GM21515 (cell line): ENCODE data around the gene ERCC5.
A peak's percentile ranks its signal among the peaks of the same experiment; 100 is the strongest.

ENCODE experiments used
- ATAC-seq: cut with Tn5 transposase; IDR thresholded peaks from one replicate; pipeline ENCODE4 v1.9.1; 2021; ENCODE audit not compliant: unreplicated experiment

Gene ERCC5

DNA sequence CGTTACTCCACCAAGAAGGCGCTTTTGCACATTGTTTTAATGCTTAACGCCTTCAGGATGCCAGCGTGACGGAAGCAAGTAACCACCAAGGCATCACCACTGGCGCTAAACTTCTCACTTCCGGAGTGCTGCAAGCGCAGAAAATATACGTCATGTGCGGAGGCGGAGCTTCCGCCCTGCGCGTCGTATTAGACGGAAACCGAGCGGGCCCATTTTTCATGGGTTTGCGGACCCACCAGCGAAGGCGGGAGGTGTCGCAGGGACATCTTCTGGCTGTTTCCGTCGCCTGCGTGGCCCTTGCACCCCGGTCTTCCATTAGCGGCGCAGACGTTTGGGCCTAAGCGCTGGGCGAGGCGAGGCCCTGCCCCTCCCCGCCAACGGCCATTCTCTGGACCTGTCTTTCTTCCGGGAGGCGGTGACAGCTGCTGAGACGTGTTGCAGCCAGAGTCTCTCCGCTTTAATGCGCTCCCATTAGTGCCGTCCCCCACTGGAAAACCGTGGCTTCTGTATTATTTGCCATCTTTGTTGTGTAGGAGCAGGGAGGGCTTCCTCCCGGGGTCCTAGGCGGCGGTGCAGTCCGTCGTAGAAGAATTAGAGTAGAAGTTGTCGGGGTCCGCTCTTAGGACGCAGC lies at the start of gene ERCC5:
ERCC5 (plus strand) TSS at position 403 of the 631 bp plus-strand sequence. CDS start 235 bp downstream, outside the sequence.
- ATAC-seq = peak; percentile 84

- peak; percentile 85 for ATAC-seq
Observed at GRCh38 chr13:102798581-102799425, 47.0 kb upstream of the ERCC5 start, which contains the start of the genes BIVM and POGLUT2. Gene BIVM, plus strand, starts transcription at chr13:102799119. Its CDS starts 8,149 bp downstream, at chr13:102807268. Gene POGLUT2, minus strand, starts transcription at chr13:102798976. Its CDS starts 306 bp downstream, at chr13:102798670.

GRCh38 chr13:102799426-102800144 lies 46.2 kb upstream of the ERCC5 start:
- ATAC-seq = peak; percentile 9

GRCh38 chr13:102800145-102801041 lies 45.4 kb upstream of the ERCC5 start:
- peak; percentile 79 for ATAC-seq

DNA sequence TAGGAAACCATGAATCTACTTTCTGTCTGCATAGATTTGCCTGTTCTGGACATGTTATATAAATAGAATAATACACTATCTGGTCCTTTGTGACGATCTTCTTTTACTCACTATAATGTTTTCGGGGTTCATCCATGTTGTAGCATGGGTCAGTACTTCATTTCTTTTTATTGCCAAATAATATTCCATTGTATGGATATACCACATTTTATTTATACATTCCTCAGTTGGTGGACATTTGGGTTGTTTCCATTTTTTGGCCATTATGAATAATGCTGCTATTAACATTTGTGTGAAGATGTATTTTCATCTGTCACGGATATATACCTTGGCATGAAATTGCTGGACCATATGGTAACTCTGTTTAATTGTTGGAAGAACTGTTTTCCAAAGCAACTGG lies 40.2 kb upstream of the ERCC5 start:
- no peak for ATAC-seq

- no peak for ATAC-seq
Observed at GRCh38 chr13:102807699-102808098, 38.1 kb upstream of the ERCC5 start.

DNA sequence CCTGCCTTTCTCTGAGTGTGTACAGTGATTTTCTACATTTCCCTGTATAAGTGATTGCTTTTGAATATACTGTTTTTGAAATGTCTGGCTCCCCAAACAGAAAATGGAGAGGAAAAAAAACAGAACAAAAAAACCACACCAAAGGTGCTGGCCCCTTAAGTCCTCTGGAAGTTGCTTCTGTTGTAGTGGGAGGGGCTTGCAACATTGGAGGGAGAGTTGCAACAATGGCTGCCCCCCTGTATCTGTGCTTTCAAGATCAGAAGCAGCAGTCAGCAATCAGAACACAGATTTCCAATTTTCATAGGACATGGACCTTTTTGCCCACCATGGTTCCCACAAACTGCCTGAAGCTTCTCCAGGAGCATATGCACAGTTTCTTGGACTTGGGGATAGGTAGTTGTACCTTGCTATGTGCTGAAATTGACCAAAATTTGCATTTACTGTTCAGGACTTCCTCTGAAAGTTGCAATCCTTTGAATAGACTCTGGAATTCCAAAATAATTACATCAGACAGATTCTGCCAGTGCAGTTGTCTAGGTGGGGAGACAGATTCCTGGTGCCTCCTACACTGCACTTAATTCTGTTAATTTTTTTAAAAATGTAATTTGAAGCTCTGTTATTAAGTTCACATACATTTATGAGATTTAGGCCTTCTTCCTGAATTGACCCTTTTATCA lies 33.1 kb upstream of the ERCC5 start:
- ATAC-seq = no peak

- no peak for ATAC-seq
Observed at GRCh38 chr13:102814025-102814607, 31.7 kb upstream of the ERCC5 start.

DNA sequence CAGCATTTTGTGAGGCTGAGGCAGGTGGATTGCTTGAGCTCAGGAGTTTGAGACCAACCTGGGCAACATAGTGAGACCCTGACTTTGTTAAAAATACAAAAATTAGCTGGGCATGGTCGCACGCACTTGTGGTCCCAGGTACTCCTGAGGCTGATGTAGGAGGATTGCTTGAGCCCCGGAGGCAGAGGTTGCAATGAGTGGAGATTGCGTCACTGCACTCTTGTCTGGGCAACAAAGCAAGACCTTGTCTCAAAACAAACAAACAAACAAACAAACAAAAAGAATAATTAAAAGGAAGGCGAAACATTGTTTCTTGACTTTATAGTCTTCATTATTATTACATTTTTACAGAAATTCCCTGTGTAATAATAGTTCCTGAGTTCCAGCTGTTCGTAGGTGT lies 31.0 kb upstream of the ERCC5 start:
- ATAC-seq = no peak

GRCh38 chr13:102815788-102816187 lies 30.0 kb upstream of the ERCC5 start:
- no peak for ATAC-seq

DNA sequence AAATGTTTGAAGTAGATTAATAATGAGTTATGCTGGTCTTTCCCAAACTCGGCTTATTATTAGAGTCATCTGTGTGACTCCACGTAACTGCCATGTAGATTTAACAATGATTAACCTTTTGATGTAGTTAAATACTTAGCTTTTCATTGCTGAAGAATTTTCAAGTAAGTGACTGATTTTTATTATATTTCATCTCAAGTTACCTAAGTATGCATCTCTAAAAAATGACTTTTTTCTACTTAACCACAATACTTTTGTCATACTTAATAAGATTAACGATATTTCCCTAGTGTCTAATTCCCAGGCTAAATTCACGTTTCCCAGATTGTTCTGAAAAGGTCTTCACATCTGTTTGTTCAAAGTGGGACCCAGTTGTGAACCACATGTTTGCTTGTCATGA lies 29.1 kb upstream of the ERCC5 start:
- no peak for ATAC-seq

DNA sequence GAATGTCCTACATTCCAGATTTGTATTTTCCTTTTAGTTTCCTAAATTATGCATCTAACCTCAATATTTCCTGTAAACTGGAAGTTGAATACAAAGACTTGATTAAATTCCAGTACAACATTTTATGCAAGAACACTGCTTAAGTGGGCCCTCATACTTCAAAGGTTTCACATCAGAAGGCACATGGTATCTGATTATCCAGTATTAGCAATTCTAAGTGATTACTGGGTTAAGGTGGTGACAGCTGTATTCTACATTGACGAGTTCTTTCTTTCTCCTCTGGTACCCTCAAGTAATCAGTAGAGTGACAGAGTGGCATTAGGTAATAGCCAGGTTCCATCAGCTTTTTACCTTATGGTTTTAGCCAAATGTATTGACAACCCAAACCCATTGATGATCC lies 28.6 kb upstream of the ERCC5 start:
- no peak for ATAC-seq

GRCh38 chr13:102817907-102818306 lies 27.9 kb upstream of the ERCC5 start:
- no peak for ATAC-seq

DNA sequence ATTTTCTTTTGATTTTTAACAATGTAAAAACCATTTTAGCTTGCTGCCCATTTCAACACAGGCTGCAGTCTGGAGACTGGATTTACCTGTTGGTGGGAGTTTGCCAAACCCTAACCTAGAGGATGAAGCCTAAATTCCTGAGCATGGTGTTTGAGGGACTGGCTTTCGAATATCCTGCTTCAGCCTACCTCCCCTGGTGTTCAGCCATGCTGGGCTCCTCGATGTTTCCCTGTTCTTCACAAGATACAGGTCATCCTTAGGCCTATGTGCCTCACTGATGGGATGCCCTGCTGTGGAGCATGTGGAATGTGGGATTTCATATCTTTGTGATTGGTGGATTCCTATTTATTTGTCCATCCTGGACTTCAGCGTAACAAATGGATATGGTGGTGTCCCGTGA lies 20.4 kb upstream of the ERCC5 start:
- ATAC-seq = no peak

DNA sequence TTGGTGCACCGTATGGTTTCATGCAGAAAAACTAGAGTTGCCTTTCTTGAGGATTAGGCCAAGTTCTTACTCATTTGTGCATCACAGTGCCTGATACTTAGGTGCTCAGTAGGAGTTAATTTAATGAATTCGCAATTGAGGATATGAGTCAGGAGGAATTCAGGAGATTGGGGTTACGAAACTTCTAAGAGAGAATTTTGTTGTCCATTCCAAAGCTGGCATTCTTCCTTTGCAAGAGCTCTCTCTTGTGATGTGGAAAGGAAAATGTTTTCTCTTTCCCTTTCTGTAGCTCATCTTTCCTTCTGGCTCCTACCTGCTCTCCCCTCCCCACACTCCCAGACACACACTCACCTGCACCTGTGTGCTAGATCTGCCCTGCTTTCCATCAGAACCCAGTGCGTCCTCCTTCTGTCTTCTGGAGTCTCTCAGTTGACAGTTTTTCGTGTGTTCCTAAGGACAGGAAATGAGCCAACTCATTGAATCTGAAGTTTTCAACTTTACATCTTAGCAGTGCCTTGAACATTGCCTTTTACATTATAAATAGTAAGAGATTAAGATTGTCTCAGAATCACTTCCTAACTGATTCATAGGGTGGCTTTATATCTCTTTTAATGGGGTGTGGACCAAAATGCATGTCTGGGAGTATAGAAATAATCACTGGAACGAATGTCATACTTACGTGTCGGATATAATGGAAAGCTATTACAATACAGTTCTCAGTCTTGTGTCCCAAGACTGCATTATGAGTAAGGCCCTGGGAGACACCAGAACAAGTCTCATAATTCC lies 19.7 kb upstream of the ERCC5 start:
- ATAC-seq = no peak

DNA sequence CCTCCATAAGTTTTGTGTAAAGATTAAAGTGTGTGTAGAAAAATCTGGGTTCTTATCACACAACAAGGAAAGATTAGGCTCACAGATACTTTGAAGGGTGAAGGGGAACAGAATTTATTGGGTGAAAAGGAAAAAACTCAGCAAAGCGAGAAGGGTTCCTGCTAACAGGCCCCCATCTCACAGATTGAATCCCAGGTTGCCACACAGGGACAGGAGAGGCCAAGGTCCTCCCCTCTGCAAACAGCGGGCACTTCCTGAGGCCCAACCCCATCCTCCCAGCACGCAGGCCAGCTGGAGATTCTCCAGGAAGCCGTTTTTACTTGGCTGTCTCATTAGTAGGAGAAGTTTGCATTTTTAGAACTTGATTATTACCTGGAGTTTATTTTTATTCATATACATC lies 15.2 kb upstream of the ERCC5 start:
- ATAC-seq = no peak

GRCh38 chr13:102836471-102836870 lies 9.4 kb upstream of the ERCC5 start:
- no peak for ATAC-seq

DNA sequence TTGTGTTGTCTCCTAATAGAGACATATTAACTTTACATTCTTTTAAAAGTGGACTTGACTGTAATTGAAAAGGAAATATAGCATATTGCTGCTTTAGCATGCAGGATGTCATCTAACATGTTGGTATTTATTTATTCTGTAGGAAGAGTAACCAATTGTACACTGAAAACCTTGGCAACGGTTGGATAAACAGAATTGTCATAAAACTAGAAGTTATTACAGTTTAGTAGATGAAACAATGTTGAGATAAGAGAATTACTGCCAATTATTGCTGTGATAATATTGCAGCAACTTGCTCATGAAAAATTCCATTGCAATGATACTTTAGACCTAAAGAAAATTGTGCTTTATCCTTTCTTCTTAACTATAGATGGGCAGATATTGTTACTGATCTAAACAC lies 7.6 kb upstream of the ERCC5 start:
- no peak for ATAC-seq

GRCh38 chr13:102838982-102839381 lies 6.8 kb upstream of the ERCC5 start:
- no peak for ATAC-seq
